HG03097 (cell line): Measurements from ENCODE around the gene OR1A1.
"Not testable (repeated sequence)": the region's sequence is repeated elsewhere in the genome, so short reads cannot be mapped to it uniquely, and the experiment has no call there.

Experiments
- ATAC-seq: cut with Tn5 transposase; IDR thresholded peaks from one replicate; pipeline ENCODE4 v1.9.1; 2021; ENCODE audit not compliant: unreplicated experiment, low FRiP score

The OR1A1 gene, protein sequence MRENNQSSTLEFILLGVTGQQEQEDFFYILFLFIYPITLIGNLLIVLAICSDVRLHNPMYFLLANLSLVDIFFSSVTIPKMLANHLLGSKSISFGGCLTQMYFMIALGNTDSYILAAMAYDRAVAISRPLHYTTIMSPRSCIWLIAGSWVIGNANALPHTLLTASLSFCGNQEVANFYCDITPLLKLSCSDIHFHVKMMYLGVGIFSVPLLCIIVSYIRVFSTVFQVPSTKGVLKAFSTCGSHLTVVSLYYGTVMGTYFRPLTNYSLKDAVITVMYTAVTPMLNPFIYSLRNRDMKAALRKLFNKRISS

DNA sequence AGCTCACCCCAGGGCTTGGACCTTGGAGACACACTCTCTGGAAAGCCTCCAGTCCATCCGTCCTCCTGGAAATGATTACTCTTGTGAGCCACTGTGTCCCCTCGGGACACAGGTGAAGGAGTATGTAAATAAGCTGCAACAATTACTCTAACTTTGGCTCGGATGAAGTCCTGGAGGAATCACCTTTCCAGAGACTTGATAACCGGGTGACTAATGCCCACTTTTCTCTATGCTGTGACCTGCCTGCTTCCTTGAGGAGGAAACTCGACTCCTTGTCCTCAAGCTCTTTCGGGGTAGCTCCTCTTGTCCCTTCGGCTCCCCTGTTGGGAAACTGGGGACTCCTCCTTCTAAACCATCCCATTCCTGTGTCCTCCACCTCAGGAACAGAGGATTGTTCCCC is at the start of gene OR1A1:
OR1A1 (plus strand) TSS at position 301 of the 400 bp plus-strand sequence. CDS start 7,954 bp downstream, outside the sequence.
- no peak for ATAC-seq

DNA sequence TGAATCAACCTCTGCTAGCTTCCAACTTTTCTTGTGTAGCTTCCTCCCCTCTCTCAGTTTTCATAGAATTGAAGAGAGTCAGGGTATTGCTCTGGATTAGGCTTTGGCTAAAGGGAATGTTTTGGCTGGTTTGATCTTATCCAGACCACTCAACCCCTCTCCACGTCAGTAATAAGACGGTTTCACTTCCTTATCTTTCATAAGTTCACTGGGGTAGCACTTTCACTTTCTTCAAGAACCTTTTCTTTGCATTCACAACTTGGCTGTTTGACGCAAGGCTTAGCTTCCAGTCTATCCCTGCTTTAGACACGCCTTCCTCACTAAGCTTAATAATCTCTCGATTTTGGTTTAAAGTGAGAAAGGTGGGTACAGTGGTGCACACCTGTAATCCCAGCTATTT is 39.9 kb upstream of the OR1A1 start:
- ATAC-seq = no peak

DNA sequence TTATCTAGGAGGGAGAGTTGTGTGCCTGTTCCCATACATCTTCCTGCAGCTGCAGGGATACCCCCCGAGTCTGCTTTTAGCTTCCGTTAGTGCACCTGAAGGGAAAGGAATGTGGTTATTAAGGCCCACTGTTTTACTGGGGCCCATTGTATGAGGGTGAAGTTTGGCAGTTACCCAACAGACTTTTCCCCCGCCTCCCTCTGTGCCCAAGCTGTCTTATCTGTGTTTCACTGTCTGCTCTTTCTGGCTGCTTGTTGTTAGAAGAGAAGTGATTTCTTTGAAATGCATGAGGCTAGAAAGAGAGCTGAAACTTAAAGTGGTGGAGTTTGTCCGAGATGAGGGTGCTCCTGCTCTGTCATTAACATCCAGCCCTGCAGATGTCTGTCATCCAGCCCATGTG is 17.5 kb upstream of the OR1A1 start:
- ATAC-seq = no peak

DNA sequence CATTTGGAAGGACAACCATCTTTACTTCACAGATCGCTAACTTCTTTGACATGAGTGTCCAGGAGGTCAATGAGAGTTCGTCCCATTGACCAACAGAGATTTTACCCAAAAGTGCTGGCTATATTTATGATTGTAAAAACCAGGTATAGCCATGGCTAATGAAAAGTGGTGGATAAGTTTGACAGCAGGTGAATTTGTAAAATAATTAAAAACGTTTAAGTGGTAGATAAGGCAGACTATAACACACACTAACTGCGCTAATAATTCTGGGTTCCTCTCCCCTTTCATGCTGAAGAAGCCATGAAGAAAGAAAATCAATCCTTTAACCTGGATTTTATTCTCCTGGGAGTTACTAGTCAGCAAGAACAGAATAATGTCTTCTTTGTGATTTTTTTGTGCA is 10.2 kb upstream of the OR1A1 start, which contains the start of gene OR1A2:
OR1A2 (plus strand) TSS at position 301 of the 400 bp plus-strand sequence; CDS start at position 301, 0 bp downstream.
- ATAC-seq = no peak

DNA sequence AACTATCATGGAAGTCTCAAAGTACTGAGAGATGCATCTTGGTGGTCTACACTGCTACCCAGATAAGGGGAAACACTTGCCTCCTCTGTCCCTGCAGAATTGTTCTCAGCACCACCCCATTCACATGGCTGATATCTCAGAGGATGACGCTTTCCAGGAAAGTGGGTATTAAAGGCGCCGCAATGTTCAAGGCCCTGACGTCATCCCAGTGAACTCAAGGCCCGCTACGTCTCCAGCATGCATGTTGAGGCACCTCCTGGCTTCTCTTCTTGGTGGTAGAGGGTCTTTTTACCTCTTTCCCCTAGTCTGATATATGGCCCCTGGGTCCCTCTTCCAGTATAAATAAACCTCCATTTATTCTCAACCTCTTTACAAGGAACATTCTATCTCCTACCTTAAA is 1.0 kb downstream of the OR1A1 start:
- no peak for ATAC-seq

DNA sequence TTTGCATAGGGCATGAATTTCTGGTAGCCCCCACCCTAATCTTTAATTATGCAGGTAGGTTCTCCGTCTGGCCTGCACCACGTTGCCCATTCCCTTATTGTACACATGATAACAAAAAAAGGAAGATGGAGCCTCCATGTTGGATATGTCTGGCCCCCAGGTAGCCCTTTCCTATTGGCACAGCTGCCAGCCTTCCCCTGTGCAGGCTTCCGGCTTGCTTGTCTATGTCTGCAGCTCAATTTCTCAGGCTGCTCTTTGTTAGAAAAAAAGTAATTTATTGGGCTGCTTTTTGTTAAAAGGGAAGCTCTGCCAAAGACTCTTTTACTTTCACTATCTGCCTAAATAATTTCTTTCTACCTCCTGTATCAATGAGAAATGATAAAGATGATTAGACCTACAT is 5.5 kb downstream of the OR1A1 start:
- ATAC-seq = no peak

DNA sequence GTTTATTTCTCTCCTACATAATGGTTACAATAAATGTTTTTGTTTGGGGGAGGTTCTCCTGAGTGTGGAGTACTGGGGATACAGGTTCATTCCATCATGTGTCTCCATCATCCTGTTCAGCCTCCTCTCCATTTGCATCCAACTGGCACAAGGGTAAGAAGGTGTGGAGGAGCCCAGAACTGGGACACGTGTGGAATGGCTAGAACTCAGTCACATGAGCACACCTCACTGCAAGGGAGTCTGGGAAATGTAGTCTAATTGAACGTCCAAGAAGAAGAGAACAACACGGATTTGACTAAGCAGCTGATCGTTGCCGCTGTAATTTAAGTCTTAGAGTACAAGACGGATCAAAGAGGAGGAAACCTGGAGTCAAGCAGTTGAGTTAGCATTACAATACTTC is 6.1 kb downstream of the OR1A1 start:
- ATAC-seq = no peak

DNA sequence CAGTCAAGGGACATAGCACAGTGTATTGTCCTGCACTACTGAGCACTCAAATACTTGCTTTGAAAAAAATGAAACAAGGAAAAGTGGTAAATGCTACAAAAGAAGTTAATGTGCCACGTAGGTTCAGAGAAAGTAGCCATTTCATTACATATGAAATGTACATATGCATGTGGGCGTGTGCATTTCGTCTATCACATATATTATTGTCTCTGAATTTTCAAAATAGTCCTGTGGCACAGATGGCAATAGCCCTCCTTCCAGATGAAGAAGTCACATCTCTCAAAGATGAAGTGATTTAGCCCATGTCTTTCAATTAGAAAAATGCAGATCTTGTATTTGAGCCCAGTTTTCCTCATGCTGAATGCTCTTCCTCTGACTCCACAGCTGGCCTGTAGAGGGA is 12.5 kb downstream of the OR1A1 start:
- ATAC-seq = not testable (repeated sequence)

DNA sequence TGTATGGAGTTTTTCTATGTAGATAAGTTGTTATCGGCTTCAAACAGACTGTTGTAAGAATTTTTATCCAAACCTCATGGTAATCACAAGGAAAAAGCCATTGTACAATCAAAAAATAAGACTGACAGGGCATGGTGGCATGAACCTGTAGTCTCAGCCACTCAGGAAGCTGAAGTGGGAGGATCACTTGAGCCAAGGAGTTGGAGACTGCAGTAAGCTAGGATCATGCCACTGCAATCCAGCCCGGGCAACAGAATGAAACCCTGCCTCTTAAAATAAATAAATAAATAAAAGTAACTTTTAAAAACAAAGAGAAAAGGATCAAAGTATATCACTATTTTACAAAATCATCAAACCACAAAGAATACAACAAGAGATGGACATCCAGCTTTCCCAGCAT is 14.4 kb downstream of the OR1A1 start:
- no peak for ATAC-seq

DNA sequence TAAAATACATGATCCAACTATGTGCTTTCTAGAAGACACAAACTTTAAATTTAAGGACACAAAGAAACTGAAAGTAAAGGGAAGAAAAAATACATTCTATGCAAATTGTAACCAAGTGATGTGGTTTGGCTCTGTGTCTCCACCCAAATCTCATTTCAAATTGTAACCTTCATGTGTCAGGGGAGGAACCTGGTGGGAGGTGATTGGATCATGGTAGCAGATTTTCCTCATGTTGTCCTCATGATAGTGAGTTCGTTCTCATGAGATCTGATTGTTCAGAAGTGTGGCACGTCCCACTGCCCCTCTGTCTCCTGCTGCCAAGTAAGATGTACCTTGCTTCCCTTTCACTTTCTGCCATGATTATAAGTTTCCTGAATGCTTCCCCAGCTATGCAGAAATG is 15.0 kb downstream of the OR1A1 start:
- ATAC-seq = no peak

DNA sequence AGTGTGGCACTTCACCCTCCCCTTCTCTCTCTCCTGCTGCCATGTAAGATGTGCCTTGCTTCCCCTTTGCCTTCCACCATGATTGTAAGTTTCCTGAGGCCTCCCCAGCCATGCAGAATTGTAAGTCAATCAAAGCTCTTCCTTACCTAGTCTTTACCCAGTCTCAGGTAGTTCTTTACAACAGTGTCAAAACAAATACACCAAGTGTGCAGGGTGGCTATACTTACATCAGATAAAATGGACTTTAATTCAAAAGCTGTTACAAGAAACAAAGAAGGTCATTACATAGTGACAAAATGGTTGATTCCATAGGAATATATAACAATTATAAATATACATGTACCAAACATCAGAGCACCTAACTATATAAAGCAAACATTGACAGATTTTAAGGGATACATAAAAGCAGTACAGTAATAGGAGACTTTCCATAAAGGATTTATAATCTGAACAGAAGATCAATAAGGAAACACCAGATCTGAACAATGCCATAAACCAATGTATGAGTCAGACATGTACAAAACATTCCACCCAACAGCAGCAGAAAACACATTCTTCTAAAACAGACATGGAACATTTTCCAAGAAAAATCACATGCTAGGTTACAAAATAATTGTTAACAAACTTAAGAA is 17.4 kb downstream of the OR1A1 start:
- not testable (repeated sequence) for ATAC-seq

DNA sequence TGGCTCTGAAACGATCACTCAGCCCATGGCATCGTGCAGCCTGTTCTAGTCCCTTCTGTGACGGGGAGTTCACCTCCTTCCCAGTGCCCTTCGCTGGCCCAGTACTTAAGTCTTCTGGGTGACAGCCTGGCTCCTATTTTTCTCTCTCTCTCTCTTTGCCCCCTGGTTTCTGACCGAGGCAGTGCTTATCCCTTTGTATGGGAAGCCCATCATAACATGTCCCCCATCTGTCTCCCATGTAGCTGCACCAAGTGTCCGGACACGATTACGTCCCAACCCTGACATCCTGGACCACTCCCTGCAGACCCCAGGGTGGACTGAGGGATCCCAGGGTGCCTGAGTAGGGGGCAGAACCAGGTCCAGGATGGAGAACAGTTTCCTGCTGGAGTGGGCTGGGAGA is 24.8 kb downstream of the OR1A1 start:
- ATAC-seq = not testable (repeated sequence)

DNA sequence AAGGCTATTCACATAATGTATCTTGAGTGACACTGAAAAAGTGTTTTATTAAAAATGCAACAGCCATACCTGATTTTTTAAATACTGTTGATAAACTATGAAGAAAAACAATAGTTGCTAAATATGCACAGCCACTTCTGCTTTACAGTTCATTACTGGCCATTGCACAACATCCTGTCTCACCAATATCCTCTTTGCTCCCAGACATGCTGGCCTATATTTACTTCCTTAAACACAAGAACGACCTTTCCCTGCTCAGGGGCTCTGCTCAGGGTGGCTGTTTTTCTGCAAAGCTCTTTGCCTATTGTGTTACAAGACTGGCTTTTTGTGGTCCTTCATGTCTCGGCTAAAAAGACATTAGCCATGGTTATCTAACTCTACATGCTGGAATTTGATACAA is 31.2 kb downstream of the OR1A1 start:
- not testable (repeated sequence) for ATAC-seq

DNA sequence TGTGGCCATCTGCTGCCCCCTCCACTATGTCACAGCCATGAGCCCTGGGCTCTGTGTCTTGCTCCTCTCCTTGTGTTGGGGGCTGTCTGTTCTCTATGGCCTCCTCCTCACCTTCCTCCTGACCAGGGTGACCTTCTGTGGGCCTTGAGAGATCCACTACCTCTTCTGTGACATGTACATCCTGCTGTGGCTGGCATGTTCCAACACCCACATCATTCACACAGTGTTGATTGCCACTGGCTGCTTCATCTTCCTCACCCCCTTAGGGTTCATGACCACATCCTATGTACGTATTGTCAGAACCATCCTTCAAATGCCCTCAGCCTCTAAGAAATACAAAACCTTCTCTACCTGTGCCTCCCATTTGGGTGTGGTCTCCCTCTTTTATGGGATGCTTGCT is 33.6 kb downstream of the OR1A1 start:
- not testable (repeated sequence) for ATAC-seq

DNA sequence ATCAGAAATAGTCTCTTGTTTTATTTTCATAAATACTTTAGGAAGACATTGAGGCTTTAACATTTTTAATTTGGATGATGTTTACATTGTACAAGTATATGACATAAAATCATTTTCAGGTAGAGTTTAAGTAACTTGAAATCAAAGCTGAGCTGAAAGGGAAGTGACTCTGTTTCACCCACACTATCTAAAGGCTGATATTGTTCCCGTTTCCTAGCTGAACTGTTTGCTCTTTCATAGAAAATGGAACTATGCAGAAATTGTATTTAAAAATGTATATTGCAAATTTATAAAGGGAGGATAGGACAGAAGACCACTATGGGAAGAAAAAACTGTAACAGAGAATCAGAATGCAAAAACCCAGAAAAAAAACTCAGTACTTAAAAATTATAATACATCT is 37.4 kb downstream of the OR1A1 start:
- not testable (repeated sequence) for ATAC-seq

DNA sequence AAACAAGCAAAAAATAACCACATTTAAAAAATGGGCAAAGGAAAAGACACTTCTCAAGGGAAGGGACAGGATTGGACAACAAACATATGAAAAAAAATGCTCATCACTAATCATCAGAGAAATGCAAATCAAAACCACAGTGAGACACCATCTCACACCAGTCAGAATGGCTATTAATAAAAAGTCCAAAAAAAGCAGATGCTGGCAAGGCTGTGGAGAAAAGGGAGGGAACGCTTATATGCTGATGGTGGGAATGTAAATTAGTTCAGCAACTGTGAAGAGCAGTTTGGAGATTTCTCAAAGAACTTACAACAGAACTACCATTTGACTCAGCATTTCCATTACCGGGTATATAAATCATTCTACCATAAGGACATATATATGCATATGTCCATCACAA is 41.5 kb downstream of the OR1A1 start:
- ATAC-seq = not testable (repeated sequence)

DNA sequence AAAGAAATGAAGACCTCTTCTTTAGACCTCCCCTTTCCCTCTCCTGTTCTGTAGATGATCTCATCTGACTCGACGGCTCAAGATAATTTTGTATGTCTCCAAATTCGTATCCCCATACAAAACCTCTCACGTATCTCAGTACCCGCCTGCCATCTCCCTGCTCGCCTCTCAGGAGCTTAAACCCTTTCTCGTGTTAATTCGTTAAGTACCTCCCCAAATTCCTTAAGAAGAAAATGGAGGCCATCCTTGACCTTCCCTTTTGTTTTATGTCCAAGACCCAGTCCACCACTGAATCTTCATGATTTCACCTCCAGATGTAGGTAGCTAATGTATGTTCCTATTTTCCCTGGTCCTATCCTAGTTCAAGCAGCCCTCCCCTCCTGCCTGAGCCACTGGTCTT is 49.1 kb downstream of the OR1A1 start:
- ATAC-seq = no peak

DNA sequence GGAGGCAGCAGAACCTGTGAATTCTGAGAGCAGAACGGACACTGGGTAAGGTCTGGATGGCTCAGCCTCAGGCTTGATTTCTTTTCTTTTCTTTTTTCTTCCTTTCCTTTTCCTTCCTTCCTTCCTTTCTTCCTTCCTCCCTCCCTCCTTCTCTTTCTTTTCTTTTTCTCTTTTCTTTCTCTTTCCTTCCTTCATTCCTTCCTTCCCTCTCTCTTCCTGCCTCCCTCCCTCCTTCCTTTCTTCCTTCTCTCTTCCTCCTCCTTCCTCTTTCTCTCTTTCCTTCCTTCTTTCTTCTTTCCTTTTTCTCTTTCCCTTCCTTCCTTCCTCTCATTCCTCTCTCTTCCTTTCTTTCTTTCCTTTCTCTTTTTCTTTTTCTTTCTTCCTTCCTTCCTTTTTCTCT is 52.7 kb downstream of the OR1A1 start:
- no peak for ATAC-seq

DNA sequence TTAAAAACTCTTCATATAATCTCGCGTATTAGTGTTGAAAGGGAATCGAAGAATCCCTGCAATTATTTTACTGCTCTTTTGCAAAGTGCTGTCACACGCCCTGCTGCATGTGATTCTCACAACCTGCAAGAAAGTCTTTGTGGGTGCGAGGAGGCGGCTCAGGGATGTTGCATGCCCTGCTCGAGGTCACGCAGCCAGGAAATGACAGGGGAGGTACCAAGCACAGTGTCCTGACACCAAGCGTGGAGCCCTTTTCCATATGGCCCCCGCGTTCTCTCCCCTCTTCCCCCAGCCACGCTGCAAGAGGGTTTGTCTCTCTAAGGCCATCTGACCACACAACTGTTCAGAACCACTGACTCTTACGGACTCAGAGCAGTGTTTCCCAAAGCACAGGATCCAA is 53.1 kb downstream of the OR1A1 start:
- ATAC-seq = no peak
